Measurements from ENCODE around the gene KRT25. TPM values are rescaled to one million over a fixed set of nuclear protein-coding genes. Genes with fewer than 3 reads are reported as not detected.

The KRT25 gene
- total RNA-seq, 1 experiment from 2014 or later, result not detected

GRCh38 chr17:40751065-40751464 lies 4.1 kb downstream of the KRT25 start (continued):
- TF ChIP-seq EZH2 (IDR thresholded peaks at IDR 0.05) (no peak), MAX (IDR thresholded peaks at IDR 0.05) (no peak), POLR2A (IDR thresholded peaks at IDR 0.05; ENCODE audit: borderline replicate concordance, extremely low read depth, insufficient read depth, insufficient read length) (no peak)

GRCh38 chr17:40750391-40750790 lies 4.7 kb downstream of the KRT25 start:
- no peaks in the 10 kb centered on the region for H3K36me3 ChIP-seq (ENCODE audit: control insufficient read depth in 1 of 2, insufficient read depth in 2 of 2, low read length in 2 of 2)
- no peaks in the 10 kb centered on the region for H3K79me2 ChIP-seq (ENCODE audit: insufficient read depth, low read length)
- ChIA-PET RAD21 (ENCODE audit: low non-redundant PET in 1 of 2, low total read pairs in 2 of 2, uncharacterized antibody in 2 of 2, unreplicated experiment in 2 of 2) (no interaction called here), POLR2A (no interaction called here), CTCF (no interaction called here)
- no peaks in the 10 kb centered on the region for H3K27me3 ChIP-seq (ENCODE audit: insufficient read depth, low read length)
- ATAC-seq (no peak), DNase-seq (ENCODE audit: low read depth, low spot score) (no peak)
- no peak overlapping the region for H3K4me2 ChIP-seq (ENCODE audit: low read length)
- no peak overlapping the region for H3K27ac ChIP-seq (ENCODE audit: low read depth, low read length)
- no peak overlapping the region for H2AFZ ChIP-seq (ENCODE audit: low read depth, low read length, poor library complexity, severe bottlenecking)
- H3K4me1 ChIP-seq (ENCODE audit: control insufficient read depth in 1 of 2, insufficient read depth in 2 of 2, low read length in 2 of 2), result no peaks in the 10 kb centered on the region
- no peak overlapping the region for H3K4me3 ChIP-seq (replicated peaks in 1 of 2; ENCODE audit: low read depth in 1 of 2, low read length in 2 of 2)
- H3K9me2 ChIP-seq (ENCODE audit: insufficient read depth), result no peaks in the 10 kb centered on the region
- no peak overlapping the region for H3K9ac ChIP-seq (ENCODE audit: low read length)
- intact Hi-C loops (cut with micrococcal nuclease), result no loop called here
- H4K20me1 ChIP-seq (ENCODE audit: insufficient read depth), result no peaks in the 10 kb centered on the region
- H3K9me3 ChIP-seq (ENCODE audit: control insufficient read depth in 1 of 2, insufficient read depth in 1 of 2, low read depth in 1 of 2, low read length in 2 of 2), result no peaks in the 10 kb centered on the region
- no TSS peak for BruUV-seq (replicated peaks)
- TF ChIP-seq, protein P1, sequence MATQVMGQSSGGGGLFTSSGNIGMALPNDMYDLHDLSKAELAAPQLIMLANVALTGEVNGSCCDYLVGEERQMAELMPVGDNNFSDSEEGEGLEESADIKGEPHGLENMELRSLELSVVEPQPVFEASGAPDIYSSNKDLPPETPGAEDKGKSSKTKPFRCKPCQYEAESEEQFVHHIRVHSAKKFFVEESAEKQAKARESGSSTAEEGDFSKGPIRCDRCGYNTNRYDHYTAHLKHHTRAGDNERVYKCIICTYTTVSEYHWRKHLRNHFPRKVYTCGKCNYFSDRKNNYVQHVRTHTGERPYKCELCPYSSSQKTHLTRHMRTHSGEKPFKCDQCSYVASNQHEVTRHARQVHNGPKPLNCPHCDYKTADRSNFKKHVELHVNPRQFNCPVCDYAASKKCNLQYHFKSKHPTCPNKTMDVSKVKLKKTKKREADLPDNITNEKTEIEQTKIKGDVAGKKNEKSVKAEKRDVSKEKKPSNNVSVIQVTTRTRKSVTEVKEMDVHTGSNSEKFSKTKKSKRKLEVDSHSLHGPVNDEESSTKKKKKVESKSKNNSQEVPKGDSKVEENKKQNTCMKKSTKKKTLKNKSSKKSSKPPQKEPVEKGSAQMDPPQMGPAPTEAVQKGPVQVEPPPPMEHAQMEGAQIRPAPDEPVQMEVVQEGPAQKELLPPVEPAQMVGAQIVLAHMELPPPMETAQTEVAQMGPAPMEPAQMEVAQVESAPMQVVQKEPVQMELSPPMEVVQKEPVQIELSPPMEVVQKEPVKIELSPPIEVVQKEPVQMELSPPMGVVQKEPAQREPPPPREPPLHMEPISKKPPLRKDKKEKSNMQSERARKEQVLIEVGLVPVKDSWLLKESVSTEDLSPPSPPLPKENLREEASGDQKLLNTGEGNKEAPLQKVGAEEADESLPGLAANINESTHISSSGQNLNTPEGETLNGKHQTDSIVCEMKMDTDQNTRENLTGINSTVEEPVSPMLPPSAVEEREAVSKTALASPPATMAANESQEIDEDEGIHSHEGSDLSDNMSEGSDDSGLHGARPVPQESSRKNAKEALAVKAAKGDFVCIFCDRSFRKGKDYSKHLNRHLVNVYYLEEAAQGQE (IDR thresholded peaks at IDR 0.05; ENCODE audit: low read depth), result no peak
- TF ChIP-seq EZH2phosphoT487 (IDR thresholded peaks at IDR 0.05; ENCODE audit: borderline replicate concordance) (no peak), YY1 (IDR thresholded peaks at IDR 0.05; ENCODE audit: extremely low read depth, insufficient replicate concordance, low read depth, low read length) (no peak), RAD21 (IDR thresholded peaks at IDR 0.05; ENCODE audit: low read depth) (no peak), EZH2 (IDR thresholded peaks at IDR 0.05) (no peak), ZBTB33 (IDR thresholded peaks at IDR 0.05; ENCODE audit: extremely low read depth, insufficient replicate concordance, low read length) (no peak), JUND (IDR thresholded peaks at IDR 0.05) (no peak), SP1 (IDR thresholded peaks at IDR 0.05; ENCODE audit: low read depth) (no peak), CEBPB (IDR thresholded peaks at IDR 0.05; ENCODE audit: low read depth) (no peak), ATF3 (IDR thresholded peaks at IDR 0.05) (no peak), ZFX (IDR thresholded peaks at IDR 0.05) (no peak), FOSL1 (IDR thresholded peaks at IDR 0.05; ENCODE audit: low read depth) (no peak), SIN3A (IDR thresholded peaks at IDR 0.05; ENCODE audit: low read depth) (no peak), POLR2AphosphoS5 (IDR thresholded peaks at IDR 0.05; ENCODE audit: low read depth, low read length) (no peak), SRF (IDR thresholded peaks at IDR 0.05; ENCODE audit: low read depth) (no peak), TCF7L2 (IDR thresholded peaks at IDR 0.05; ENCODE audit: borderline replicate concordance, extremely low read depth, insufficient read depth, insufficient read length) (no peak), CBX3 (IDR thresholded peaks at IDR 0.05; ENCODE audit: low read depth) (no peak)
- TF ChIP-seq, protein P2, sequence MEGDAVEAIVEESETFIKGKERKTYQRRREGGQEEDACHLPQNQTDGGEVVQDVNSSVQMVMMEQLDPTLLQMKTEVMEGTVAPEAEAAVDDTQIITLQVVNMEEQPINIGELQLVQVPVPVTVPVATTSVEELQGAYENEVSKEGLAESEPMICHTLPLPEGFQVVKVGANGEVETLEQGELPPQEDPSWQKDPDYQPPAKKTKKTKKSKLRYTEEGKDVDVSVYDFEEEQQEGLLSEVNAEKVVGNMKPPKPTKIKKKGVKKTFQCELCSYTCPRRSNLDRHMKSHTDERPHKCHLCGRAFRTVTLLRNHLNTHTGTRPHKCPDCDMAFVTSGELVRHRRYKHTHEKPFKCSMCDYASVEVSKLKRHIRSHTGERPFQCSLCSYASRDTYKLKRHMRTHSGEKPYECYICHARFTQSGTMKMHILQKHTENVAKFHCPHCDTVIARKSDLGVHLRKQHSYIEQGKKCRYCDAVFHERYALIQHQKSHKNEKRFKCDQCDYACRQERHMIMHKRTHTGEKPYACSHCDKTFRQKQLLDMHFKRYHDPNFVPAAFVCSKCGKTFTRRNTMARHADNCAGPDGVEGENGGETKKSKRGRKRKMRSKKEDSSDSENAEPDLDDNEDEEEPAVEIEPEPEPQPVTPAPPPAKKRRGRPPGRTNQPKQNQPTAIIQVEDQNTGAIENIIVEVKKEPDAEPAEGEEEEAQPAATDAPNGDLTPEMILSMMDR (IDR thresholded peaks at IDR 0.05 in 2 of 3, conservative IDR thresholded peaks at IDR 0.05 in 1 of 3; ENCODE audit: borderline replicate concordance in 1 of 3, insufficient read depth in 1 of 3, low read depth in 2 of 3, low read length in 2 of 3), result no peak

All from HCT116 (cell line).